CD4-positive, alpha-beta T cell treated with Interleukin-17A for 4 hours (primary cell): ENCODE measurements around the gene MDM4.
A peak's percentile ranks its signal among the peaks of the same experiment; 100 is the strongest.
"Not testable (repeated sequence)": the region's sequence is repeated elsewhere in the genome, so short reads cannot be mapped to it uniquely, and the experiment has no call there.

Experiments used
- DNase-seq: peaks from one replicate; pipeline ENCODE4 v3.0.0-alpha.2; 2020; ENCODE audit warnings: mixed read lengths

Gene MDM4

GRCh38 chr1:204520834-204521709 is 4.9 kb downstream of the MDM4 start:
- peak; percentile 74 for DNase-seq

DNA sequence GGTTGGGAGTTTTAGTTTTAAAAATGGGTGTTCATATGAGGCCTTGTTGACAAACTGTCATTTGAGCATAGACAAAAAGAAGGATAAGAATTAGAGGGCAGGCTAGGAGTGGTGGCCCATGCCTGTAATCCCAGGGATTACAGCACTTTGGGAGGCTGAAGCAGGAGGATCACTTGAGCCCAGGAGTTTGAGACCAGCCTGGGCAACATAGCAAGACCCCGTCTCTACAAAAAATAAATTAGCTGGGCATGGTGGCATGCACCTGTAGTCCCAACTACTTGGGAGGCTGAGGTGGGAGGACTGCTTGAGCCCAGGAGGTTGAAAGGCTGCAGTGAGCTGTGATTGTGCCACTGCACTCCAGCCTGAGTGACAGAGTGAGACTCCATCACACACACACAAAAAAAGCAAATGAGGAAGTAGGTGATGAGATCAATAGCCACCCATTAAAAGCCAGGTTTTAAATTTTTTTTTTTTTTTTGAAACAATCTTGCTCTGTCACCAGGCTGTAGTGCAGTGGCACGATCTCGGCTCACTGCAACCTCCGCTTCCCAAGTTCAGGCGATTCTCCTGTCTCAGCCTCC is 5.8 kb downstream of the MDM4 start:
- DNase-seq, result not testable (repeated sequence)

GRCh38 chr1:204523605-204524215 is 7.5 kb downstream of the MDM4 start:
- peak; percentile 55 for DNase-seq

DNA sequence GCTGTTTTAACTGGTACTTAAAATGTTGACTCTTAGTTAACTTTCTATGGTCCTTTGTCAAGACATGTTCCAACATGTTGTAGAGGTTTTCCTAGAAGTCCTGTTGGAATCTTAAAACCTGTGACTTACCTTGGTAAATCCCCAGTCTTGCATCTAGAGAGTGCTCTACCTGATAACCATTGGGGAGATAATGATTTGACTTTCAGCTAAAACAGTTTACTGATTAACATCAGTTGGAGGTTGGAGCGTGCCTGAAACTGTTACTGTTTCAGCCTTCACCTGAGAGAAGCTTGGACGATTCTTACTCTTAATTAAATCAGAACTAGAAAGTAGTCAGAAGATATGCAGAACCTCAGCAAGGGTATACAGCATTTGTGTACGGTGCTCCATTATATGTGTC is 8.8 kb downstream of the MDM4 start:
- DNase-seq, result no peak

GRCh38 chr1:204528241-204528640 is 12.0 kb downstream of the MDM4 start:
- no peak for DNase-seq

DNA sequence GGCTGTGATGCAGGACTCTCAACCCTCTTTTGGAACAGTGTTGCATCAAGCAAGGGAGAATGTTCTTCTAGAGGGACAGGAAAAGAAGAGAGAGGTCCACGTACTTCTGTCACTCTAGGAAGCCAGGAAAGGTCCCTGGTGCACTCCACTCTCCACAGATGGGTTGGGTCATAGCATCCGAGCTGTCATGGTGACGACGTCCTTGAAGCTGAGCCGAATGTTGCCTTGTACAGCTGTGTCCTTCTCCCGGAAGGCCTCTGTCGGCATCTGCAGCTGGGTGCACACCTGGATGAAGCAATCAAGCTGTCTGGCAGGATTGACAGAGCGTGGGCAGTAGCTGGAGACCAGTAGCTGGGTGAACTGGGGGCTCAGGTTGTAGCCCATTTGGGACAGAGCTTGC is 12.5 kb downstream of the MDM4 start:
- no peak for DNase-seq

DNA sequence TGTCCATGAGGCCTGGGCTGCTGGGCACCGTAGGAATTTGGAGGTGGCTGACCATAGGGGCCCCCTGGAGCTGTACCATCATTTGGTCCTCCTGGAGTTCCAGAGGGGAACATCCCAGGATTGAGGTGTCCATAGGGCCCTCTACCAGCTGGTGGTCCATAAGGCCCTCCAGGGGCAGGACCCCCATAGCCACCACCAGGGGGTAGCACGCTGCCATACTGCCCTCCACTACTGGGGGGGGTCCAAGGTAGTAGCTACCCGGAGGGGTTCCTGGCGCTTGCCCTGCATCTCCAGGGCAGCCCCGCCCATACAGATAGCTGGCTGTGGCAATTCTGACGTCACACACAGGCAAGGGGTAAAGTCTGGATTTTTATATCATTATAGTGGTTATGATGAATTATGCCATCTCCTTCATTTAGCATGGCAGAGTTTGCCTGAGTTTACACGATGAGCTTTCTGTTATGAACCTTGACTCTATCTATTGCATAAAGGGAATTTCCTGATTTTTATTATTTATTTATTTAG is 13.2 kb downstream of the MDM4 start:
- DNase-seq, result no peak

GRCh38 chr1:204530932-204531331 is 14.7 kb downstream of the MDM4 start:
- no peak for DNase-seq

- DNase-seq, result no peak
Measured at GRCh38 chr1:204532832-204533231, 16.6 kb downstream of the MDM4 start.

DNA sequence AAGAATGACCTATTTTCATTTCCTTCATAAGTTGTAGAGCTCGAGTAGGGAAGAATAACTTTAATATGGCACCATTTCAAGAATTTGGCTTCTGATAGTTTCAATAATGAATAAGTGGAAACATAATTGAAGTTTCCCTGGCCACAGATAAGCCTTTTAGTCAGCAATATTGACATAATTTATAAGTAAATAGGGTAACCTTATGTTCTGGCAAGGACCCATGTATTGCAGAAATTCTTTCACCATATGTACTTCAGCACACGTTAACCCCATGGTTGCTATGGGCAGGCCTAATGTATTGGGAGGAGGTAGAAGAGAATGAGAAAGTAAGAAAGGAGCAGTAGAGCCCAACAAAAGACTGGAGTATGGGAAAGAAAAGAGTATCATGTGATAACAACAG is 25.4 kb downstream of the MDM4 start:
- no peak for DNase-seq

- no peak for DNase-seq
Measured at GRCh38 chr1:204544321-204544720, 28.1 kb downstream of the MDM4 start.

- no peak for DNase-seq
Measured at GRCh38 chr1:204545202-204545601, 29.0 kb downstream of the MDM4 start.

GRCh38 chr1:204545881-204546280 is 29.7 kb downstream of the MDM4 start:
- DNase-seq, result no peak

- DNase-seq, result no peak
Measured at GRCh38 chr1:204548265-204548664, 32.1 kb downstream of the MDM4 start.

DNA sequence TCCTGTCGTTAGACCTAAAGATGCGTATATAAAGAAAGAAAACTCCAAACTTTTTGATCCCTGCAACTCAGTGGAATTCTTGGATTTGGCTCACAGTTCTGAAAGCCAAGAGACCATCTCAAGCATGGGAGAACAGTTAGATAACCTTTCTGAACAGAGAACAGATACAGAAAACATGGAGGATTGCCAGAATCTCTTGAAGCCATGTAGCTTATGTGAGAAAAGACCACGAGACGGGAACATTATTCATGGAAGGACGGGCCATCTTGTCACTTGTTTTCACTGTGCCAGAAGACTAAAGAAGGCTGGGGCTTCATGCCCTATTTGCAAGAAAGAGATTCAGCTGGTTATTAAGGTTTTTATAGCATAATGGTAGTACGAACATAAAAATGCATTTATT is 33.1 kb downstream of the MDM4 start:
- DNase-seq, result no peak

DNA sequence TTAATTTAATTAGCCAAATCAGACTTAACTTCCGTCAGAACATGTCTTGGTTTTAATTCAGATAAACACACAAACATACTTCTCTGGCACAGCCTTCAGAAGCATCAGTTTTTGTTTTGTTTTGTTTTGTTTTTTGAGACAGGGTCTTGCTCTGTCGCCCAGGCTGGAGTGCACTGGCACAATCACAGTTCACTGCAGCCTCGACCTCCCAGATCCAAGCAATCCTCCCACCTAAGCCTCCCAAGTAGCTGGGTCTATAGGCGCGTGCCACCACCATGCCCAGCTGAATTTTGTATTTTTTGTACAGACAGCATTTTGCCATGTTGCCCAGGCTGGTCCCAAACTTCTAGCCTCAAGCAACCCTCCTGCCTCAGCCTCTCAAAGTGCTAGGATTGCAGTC is 34.7 kb downstream of the MDM4 start:
- no peak for DNase-seq

GRCh38 chr1:204556458-204557052 is 40.3 kb downstream of the MDM4 start:
- DNase-seq, result peak; percentile 24

DNA sequence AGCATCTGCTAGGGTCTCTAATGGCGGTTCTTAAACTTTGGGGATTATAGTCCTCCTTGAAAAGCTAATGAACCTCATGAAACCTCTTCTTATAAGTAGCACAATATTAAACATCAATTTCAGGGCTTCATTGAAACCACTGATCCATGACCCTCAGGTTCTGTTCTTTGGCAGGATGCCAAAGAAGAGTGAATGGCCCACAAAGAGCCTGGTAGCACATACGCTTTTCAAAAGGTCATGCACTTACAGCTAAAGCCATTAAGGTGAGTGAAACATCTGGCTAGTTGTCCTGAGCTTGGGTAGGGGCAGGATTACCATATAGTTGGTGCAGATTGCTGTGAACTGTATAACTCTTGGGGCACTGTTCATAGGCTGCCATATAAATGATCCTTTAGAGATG is 42.3 kb downstream of the MDM4 start:
- no peak for DNase-seq

DNA sequence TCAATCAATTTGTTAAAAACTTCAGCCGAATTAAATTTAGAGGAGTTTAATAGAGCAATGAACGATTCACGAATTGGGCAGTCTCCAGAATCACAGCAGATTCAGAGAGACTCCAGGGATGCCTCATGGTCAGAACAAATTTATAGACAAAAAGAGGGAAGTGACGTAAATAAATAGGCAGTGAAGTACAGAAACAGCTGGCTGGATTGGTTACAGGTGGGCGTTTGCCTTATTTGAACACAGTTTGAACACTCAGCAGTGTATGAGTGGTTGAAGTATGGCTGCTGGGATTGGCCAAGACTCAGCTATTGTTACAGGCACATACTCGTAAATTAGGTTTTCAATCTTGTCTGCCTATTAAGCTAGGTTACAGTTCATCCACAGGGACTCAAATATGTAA is 43.8 kb downstream of the MDM4 start:
- not testable (repeated sequence) for DNase-seq

DNA sequence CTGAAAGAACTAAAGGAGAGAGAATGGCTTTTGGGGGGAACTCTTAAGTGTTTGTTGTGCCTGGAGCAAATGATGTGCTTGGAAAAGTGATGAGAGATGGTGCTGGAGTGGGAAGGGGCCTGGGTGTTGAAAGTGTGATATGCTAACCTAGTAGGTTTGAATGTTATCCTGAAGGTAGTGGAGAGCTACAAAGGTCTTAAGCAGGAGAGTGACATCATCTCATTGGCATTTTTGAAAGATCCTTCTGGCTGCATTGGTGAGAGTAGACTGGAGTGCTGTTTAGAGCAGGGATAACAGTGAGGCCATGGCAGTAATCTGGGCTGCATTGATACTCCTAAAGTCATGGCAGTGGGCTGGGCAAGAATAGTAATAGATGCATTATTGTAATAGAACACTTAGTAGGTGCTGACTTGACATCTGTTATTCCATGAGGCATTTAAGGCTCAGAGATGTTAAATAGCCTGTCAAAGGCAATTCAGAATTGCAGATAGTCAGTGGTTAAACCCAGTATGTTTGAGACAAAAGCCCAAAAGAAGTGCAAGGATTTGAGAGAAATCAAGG is 44.5 kb downstream of the MDM4 start:
- no peak for DNase-seq

GRCh38 chr1:204562075-204562990 is 46.1 kb downstream of the MDM4 start:
- DNase-seq, result no peak

- peak; percentile 32 for DNase-seq
Measured at GRCh38 chr1:204563307-204563706, 47.1 kb downstream of the MDM4 start.
